Forelimb muscle (tissue), 1 donor: Measurements from ENCODE around the gene CASK. TPM values are rescaled to one million over a fixed set of nuclear protein-coding genes. Genes with fewer than 3 reads are reported as not detected.

Source experiments
- DNase-seq: peaks from one replicate; pipeline ENCODE4 v3.0.0-alpha.2; 2013; ENCODE audit warnings: low read depth
- polyA plus RNA-seq: library from polyadenylated mRNA; unstranded; fragments of 120-200 nt; gene quantifications from one replicate; pipeline ENCODE4 v1.2.1, GENCODE V29; 2013; ENCODE audit not compliant: insufficient read length

CASK gene, protein sequence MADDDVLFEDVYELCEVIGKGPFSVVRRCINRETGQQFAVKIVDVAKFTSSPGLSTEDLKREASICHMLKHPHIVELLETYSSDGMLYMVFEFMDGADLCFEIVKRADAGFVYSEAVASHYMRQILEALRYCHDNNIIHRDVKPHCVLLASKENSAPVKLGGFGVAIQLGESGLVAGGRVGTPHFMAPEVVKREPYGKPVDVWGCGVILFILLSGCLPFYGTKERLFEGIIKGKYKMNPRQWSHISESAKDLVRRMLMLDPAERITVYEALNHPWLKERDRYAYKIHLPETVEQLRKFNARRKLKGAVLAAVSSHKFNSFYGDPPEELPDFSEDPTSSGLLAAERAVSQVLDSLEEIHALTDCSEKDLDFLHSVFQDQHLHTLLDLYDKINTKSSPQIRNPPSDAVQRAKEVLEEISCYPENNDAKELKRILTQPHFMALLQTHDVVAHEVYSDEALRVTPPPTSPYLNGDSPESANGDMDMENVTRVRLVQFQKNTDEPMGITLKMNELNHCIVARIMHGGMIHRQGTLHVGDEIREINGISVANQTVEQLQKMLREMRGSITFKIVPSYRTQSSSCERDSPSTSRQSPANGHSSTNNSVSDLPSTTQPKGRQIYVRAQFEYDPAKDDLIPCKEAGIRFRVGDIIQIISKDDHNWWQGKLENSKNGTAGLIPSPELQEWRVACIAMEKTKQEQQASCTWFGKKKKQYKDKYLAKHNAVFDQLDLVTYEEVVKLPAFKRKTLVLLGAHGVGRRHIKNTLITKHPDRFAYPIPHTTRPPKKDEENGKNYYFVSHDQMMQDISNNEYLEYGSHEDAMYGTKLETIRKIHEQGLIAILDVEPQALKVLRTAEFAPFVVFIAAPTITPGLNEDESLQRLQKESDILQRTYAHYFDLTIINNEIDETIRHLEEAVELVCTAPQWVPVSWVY
- polyA plus RNA-seq, result 21.8 TPM

DNA sequence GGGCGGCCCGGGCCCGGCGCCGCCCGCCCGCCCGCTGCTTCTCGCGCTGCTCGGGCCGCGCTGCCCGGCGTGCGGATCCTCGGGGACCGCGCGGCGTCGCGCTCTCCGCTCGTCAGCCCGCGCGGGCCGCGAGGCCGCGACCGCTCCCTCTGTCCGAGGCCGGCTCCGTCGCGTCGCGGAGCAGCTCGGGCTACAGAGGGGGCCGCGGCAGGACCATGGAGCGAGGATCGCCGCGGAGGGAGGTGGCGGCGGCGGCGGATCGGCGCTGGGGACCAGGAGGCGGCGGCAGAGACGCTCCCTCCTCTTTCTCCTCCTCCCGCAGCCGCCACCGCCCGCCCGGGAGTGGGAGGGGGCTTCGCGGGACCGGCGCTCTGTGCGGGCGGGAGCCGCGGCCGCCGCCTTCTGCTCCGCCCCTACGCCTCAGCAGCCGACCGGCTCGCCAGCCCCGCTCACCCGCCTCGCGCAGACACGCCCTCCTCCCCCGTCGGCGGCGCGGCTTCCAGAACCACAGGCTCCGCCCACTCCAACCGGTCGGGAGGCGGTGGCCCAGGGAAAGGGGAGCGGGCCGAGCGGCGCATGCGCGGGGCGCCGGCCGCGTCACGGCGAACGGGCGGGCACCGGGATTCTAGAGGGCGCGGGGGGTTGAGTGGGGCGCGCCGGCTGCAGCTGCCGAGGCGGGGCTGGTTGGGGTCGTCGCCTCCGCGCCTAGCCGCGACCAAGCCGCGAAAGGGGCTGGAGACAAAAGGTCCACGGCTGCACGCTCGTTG is at the start of gene CASK:
CASK (minus strand) TSS at position 344 of the 767 bp plus-strand sequence. CDS start 566 bp downstream, outside the sequence.
- DNase-seq, result peak; percentile 71

DNA sequence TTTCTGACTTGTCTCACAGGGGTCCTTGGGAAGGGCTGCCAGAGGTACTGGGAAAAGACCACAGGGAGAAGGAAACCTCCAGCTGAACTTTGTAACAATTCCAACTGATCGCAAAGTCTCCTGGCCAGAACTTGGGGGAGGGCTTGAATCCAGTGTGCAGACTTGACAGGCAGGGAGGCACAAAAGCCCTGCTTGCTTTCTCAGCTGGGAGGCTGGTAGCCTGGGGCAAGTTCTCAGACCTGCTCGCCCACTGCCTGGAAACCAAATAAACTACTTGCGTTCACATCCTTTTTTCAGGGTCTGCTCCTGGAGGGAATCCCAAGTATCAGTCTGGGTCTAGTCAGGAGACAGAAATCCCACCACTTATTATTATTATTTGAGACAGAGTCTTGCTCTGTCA is 48.0 kb upstream of the CASK start:
- no peak for DNase-seq

DNA sequence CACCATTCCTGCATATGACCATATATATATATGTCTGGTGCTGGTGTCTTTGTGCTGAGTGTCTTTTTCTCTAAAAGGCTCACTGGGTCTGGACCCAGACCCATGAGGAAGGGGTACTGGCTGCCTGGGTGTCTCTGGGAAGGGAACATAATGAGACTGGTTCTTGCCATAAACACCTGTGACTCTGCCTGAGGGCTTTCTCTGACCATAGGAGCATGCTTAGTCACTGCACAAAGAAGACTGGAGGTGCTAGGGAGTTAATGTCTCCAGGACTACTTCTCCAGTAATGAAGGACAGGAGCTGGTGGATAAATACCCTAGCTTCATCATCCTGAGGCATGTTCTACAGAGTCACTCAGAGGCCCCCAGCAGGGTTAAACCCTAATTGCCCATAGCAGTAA is 47.1 kb upstream of the CASK start:
- no peak for DNase-seq

DNA sequence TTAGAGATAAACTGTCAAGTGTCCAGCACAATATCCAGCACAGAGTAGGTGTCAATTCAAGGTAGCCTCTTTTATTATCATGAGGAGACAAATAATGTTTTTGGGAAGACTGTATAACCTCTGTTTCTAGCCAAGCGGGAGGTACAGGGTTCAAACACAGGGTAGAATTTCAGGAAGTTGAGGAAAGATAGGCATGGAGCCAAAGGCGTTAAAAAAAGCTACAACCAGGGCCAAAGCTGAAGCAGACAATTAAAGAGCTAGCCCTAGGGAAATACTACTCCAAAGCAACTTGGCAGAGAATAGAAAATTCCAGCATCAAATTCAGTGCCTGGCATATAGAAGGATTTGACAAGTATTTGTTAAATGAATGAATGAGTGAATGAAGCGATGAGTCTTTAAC is 40.0 kb upstream of the CASK start:
- DNase-seq, result no peak

DNA sequence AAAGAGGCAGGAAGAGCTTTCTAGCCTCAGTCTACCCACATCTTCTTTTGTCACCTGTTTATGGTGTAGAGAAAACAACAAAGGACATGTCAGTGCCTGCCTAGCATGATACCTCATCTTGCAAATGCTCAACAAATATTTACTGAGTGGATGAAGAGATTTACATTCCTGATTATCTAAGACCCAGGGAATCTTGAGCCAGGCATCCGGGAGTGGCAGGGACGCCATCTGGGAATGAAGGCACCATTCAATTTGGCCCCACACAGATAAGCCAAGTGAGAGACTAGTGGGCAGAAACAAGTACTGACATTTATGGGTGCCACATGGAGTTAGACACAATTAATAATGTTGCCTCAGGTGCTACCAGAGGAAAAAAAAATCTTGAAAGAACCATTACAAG is 36.8 kb upstream of the CASK start:
- no peak for DNase-seq

DNA sequence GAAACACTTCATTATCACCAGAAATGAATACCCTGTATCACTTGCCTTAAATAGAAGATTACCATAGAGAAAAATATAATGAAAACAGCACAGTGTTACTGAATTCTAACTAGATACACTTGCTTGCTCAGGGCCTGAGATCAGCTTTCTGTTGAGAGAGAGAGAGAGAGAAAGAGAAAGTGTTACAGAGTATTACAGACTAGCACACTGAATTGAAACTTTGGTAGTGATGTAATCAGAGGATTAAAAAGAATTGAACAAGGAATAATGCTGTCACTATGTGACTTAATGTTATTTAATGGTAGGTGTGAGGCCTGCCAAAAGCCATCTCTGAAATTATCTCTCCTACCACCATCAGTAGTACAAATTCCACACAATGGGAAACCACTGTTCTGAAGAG is 35.5 kb upstream of the CASK start:
- no peak for DNase-seq

DNA sequence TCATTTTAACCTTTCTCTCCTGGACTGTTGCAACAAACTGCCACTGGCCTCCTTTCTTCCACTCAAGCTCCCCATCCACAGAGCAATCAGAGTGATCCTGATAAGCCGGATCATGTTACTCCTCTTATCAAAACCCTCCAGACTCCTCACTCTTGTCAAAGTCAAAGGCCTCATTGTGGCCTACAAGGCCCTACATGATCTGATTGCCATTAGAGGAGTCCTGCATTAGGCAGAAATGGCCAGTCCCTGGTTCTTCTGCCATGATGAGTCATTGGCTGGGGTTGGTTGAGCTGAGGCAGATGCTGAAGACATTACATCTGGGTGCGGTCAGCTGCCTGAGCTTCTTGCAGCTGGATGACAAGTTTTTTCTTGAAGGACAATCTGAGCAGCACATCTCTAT is 32.7 kb upstream of the CASK start:
- no peak for DNase-seq

DNA sequence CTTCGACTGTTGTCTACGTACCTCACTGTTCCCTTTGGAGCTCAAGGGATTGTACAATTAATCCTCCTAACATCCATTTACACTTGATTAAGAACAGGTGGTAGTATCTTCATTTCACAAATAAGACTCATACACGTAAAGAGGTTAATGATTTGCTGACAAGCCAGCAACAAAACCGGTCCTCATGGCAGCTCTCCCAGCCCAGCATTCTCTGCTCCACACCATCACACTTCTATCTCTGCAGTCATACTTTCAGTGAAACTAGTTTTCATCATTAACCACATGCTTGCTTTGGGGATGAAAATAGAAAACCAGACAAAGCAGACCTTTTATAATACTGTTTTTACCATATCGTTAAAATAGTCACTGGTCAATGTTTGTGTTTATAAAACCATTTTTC is 28.7 kb upstream of the CASK start:
- no peak for DNase-seq

DNA sequence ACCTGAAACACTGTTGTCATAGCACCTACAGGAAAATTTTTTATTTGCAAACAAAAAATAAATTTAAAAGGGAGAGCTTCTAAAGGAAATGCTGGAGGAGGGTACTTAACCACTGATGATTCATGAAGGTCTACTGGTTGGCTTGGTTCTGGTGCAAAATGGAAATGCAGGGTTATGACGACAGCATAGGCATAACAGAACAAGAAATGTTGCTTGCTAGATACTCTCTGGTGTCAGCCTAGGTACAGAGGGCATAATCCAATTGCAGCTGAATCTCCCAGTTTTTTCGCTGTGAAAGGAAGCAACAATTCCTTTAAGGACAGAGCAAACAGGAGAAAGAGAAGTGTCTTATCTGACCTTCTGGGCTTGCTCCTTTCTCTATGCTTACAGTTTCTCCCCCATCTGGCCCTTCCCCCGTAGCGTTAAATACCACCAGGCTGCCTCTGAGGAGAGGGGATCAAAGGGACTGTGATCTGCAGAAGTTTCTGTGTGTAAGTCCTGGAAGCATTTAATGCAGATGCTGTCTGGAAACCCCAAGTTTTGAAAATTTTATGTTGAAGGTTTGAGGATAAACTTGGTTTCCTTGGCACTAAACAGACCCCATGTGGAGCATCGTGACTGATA is 23.7 kb upstream of the CASK start:
- DNase-seq, result no peak

DNA sequence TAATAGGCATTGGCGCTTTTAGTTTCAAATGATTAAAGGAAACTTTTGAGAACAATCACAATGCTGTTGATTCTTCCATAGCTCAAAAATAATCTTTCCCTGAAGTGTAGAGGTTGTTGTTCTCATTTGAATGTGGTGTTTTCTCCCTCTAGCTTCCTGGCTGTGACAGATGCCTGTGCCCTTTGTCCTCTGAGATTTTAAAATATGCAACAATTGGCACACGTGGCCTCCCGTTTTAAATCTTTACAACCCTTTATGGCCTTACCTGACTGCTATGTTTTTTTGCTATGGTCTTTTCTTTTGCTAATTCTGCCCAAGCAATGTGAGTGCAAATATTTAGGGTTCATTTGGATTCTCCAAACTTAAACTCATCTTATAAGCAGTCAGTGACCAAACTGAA is 22.9 kb upstream of the CASK start:
- DNase-seq, result no peak

DNA sequence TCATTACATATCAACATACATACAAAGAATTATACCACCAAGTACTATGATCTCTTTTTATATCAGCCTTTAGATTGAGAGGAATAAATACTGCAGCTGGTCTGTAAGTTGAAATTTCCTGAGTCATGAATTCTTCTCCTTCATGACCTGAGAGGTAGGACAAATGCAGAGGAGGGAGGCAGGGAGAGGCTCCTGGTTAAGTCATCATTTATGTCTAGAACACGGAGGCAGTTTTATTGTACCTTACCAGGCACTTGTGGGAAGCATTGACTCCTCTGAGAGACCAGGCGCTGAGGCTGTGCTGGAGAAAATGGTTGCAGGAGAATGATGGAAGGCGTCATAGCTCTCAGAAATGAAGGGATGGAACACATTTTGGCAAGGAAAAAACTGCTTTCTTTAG is 12.5 kb upstream of the CASK start:
- DNase-seq, result no peak

DNA sequence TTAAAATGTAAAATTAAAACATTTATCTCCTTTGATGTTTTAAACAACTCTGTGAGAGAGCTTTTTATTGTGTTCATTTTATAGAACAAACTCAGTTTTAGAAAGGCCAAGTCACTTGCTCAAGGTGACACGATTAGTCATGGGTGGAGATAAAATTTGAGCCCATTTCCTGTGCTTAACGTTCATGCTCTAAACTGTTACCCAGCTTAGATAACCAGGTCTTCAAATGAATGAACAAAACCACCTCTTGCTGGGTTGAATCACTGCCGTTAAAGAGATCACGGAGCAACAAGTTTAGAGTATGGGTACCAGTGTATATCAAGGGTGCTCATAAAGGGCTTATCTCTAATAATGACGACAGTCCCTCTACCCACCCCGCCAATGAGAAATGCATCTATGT is 10.2 kb upstream of the CASK start:
- DNase-seq, result no peak

DNA sequence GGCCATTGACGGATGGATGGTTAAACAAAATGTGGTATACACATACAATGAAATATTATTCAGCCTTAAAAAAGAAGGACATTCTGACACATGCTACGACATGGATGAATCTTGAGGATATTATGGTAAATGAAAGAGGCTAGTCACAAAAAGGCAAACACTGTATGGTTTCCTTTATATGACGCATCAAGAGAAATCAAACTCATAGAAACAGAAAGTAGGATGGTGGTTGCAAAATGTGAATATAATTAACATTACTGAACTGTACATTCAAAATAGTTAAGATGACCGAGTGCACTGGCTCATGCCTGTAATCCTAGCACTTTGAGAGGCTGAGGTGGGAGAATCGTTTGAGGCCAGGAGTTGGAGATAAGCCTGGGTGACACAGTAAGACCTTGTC is 9.5 kb upstream of the CASK start:
- DNase-seq, result no peak

DNA sequence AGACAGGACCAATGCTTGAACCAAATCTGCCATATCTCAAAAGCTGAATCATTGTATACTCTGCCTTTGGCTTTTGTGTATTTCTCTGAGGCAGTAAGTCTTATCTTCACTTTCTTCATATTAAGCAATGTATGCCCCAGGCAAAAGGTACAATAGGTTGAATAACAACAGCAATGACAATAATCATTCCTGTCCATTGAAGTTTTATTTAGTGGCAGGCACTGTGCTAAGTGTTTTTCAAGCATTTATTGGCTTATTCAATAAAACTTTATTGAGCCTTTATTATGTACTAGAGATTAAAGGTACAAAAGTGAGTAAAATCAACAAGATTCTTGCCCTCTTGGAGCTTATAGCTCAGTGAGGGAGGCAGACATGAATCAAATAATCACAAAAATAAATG is 8.2 kb upstream of the CASK start:
- no peak for DNase-seq

DNA sequence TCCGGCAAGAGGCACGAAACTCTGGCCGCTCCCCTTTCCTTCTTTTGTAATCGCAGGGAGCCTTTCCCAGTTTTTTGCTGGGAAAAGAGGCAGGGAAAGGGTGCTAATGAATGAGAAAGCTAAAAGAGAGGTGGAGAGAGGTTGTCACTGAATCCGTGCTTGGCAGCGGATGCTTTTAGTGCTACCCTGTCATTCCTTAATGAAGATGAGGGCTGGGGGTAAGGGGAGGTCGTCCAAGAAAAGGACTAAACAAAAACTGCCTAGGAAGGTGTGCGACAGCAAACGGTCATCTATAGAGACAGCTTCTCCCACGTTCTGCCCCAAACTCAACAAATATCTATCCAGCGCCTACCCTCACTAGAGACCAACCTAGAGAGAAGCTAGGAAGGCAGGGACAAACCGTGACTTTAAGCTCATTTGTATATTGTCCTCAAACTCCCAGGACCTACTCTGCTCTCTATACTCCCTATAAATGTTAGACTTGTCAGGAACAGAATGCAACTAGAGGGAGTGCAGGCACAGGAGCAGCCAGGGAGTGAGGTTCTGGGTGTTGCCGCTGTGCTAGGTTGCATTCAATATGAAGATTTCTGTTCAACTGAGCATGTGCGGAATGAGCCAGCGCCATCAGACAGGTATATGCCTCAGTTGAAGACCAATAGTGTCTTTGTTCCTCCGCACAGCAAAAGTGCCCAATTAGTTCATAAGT is 777 bp upstream of the CASK start:
- no peak for DNase-seq

DNA sequence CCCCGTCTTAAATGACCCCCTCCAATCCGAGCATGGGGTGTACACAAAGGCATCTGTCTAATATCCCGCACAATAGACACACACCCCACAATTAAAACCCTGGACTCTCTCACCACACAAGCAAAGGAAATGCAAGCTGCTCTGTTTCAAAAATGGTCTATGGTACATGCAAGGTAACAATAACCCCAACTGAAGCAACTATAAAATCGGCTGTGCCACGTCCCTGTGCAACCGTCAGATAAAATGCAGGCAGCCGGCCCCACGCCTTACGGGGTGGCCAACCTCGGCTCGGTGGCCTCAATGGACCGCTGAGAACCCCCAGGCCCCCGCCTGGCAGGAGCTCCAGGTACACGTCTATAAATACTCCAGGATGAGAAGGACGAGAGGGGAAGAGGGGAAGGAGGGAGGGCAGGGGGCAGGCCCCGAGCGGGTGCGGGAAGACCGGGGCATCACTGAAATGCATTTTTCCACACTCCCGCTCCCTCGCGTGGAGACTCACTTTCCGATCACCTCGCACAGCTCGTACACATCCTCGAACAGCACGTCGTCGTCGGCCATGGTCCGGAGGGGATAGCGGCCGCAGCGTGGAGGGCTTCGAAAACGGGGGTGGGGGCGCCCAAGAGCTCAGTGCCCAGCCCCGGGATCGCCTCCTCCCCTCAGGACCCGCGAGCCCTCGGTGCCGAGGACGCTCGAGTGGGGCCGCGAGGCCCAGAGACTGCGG is 763 bp downstream of the CASK start:
- no peak for DNase-seq

DNA sequence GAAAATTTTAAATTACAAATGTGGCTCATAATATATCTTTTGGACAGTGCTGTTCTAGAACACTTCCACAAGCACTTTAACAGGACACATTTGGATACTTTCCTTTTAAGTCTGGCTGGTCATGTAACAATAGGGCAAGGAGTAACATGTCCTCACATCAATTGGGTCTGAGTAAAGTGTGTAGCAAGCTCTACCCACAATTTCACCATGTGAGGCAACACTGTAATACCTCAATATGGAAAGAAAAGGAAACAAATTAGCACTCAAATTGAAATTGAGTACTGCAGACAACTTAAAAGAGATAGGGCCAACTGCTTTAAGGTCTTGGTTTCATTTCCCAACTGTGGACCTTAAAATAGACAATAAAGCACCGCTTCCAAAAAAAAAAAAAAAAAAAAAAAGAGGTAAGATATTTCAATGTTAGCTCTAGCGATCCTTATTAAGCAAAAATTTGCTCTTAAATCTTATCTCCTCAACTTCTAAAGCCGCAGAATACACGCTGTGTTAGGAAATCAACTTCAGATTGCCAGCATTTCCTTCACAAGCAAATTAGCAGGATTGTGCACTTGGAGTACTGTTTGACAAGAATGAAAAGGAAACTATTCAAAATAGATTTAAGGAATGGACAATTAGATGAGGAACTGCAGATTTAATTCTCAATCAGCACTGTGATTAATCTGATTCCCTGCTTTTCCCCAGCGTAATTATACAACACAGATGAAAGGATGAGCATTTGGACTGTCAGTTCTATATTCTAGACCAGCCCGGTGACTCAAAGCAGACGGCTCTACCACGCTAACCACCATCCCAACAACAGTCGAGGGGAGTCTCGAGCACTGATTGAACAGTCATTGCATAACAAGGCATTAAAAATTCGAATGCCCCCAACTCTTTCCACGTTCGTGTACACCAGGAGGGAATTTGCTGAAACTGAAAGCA is 1.6 kb downstream of the CASK start:
- no peak for DNase-seq

DNA sequence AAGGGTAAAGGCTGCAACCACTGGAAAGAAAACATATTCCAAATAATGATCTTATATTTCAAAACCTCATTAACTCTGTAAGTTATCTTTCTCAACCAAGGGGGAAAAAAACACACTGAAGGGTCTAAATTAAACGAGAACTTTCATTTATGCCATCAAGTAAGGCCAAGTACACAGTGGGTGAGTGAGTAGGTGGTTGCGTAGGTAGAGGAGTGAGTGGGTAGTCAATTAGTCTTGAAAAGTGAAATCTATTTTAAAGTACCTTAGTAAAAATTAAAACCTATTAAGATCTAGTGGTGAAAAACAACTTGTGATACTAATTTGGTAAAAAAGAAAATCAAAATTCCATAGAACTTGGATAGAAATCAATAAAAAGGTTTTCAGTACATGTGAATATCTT is 3.5 kb downstream of the CASK start:
- DNase-seq, result no peak

DNA sequence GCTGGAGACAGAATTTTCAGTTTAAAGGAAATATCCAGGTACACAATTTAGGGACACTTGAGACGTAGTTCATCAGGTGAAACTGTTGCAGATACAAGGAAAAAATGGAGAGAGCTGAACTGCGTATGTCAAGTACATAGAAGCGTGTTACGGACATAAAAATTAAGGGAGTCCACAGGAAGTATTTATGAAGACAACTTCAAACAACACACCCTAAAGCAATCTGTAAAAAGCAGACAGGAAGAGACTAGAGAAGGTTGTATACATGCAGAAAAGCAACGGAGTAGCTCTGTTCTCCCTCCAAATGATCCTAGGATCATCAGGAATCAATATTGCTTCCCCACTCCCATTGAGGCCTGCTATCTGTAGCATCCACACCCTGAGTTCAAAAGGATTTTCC is 5.8 kb downstream of the CASK start:
- no peak for DNase-seq
